Left cardiac atrium (tissue), 2 donors: ENCODE measurements around the gene PKM. TPM values are rescaled to one million over a fixed set of nuclear protein-coding genes. Genes with fewer than 3 reads are reported as not detected.

Experiments
- total RNA-seq, 2 donors: library from RNA; stranded (reverse); fragmentation: NEBNext Ultra II Directional; extraction: Animal tissue kit (Norgen Biotek cat#: 25700); gene quantifications; one replicate each; pipeline ENCODE4 v1.2.1, GENCODE V29; 2021
- donor health status: DM: no; HTN: yes; CAD: no; lungs with severe emphysema.
- donor health status: DM: yes; HTN: yes; CAD: no.

Gene PKM
- total RNA-seq, 2 donors from 2014 or later: 881 to 1,100 TPM

Other genes with a start within 250 kb of the PKM start
- gene MYO9A, start 113.0 kb downstream of the PKM start, total RNA-seq: 10 to 100 TPM; 30.3 to 31.8 TPM
- 1 to 10 TPM; 3.6 to 4.7 TPM for gene SENP8, start 112.8 kb downstream of the PKM start, total RNA-seq
- gene GRAMD2A, start 33.4 kb downstream of the PKM start, total RNA-seq: not detected
- gene PARP6, start 41.4 kb upstream of the PKM start, total RNA-seq: 10 to 100 TPM; 30.4 to 36.0 TPM
- gene CELF6, start 89.0 kb upstream of the PKM start, total RNA-seq: 1 to 10 TPM in 1 of 2 donors, under 1 TPM in 1; 0.86 to 1.0 TPM
- gene HEXA, start 144.8 kb upstream of the PKM start, total RNA-seq: 10 to 100 TPM; 78.2 to 82.3 TPM
- not detected for gene TMEM202, start 167.1 kb upstream of the PKM start, total RNA-seq
- gene ARIH1, start 243.1 kb upstream of the PKM start, total RNA-seq: 100 to 1,000 TPM; 141 to 142 TPM